Head of caudate nucleus (tissue), 42 donors: ENCODE results near the gene SSUH2.

Experiments used
- DNase-seq, 42 donors: peaks; one replicate each; pipeline versions ENCODE4 v3.0.0 to v3.0.0-alpha.2; 2020 to 2021; ENCODE audit warnings: mixed read lengths in 7 of 42
- intact Hi-C: fragments of 100-400 bp; cut with DNase I; formaldehyde crosslinking; loops from one replicate; pipeline ENCODE4 v1.15.0; 2022

SSUH2 gene

DNA sequence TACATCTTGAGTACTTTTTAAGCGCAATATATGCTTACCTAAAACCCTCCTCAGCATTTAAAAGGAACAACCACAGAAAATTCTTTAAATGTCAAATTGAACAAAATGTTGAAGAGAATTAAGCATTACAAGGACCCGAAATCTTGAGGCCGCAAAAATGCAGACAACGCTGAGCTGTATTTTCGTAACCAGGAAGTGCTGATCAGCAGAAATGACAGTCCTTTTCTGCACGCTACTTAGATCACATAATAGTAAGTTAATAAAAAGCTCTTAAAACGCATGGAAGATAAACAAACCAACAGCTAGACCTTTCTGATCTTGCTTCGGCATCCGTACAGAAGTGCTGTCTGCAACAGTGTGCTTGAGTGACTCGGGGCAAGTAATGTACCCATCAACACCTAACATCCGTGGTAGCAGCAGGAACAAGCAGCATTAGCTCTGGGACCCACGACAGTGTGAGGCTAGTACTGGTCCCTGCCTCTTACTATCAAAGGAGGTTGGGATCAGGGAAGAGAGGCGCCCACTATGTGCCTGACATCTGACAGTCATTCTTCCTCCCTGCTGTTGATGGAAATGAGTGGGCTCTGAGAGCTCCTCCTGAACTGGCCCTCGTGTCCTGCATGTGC is 1.8 kb upstream of the SSUH2 start:
- intact Hi-C loops = no loop called here
- no peak for DNase-seq

- intact Hi-C loops = no loop called here
- DNase-seq = no peak
Measured at GRCh38 chr3:8645712-8646111, 1.1 kb upstream of the SSUH2 start.

DNA sequence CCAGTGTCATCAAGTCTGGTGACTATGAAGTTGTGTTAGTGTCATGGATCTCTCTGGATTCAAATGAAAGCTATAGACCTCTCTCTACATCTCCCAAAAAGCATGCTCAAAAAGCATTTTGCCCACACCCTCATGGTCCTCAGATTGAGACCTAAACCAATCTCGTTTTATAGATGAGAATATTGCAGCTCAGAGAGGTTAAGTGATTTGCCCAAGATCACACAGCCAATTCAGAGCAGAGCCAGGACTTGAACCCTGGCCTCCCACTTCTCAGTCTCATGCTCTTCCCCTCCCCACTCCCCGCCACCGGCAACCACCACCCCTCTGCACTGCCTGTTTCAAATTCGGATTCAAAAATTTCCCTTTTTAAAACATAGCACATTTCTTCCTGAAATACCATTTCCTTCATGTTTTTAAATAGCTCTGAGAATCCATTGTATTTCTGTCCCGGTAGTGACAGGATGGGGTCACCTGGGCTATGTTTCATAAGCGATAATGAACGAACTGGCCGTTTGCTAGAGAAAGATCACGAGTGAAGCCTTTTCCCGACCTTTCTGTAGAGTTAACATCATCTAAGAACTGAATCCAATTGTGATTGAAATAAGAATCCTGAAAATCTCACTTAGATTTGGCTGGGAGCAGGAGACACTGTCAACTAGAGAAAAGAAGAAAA is 769 bp downstream of the SSUH2 start:
- DNase-seq = no peak
- intact Hi-C loops = no loop called here

DNA sequence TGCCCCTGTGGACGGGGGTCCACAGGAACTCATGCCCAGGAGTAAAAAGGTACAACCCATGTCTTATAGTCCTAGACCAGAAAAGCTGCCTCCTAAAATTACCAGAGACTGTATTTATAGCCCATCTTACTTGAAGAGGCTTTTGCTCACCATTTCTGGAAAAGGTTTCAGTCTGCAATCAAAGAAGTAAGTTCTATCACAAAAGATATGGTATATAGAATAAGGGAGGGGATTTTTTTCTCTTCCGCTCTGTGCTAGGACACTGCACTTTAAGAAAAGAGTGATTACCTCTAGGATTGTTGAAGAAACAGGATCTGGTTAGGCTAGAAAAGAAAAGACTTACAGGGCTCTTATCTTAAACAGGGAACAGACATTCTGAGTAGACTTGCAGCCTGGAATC is 2.6 kb downstream of the SSUH2 start:
- DNase-seq = no peak
- intact Hi-C loops = no loop called here

DNA sequence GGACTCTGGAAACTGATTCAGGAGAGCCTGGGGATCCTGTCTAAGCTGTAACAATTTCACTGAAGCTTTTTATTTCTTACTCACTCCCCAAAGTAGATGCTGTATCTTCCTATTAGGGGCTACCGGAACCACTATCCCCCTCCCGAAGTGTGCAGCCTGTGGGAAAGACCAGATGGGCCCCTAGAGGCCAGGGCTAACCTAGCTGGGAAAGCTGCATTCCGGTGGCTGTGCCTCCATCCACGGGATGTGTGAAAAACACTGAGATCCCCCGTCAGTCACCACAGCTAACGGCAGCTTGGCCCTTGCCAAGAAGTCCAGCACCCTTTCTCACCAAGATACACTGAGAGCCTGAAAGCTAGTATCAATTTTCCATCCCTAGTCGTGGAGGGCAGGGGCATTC is 3.1 kb downstream of the SSUH2 start:
- DNase-seq = no peak
- intact Hi-C loops = no loop called here

DNA sequence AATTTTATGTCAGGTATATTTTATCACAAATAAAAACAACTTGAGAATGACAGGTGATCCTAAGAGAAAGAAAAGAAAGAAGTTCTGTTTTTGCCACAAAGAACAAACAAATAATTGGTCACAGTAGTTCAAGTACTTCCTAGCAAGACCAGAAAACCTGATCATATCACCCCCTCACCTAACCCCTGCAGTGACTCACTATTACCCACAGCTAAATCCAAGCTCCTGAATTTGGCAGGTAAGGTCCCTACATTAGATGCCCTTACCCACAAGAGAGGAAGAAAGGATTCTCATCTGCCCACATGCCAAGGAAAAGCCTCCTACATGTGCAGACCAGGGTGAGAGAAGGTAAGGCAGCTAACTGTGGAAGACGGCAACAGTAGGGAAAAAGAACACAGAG is 4.4 kb downstream of the SSUH2 start:
- no peak for DNase-seq
- intact Hi-C loops = no loop called here

GRCh38 chr3:8639659-8640000 is 5.0 kb downstream of the SSUH2 start:
- intact Hi-C loops = no loop called here
- no peak for DNase-seq

GRCh38 chr3:8638994-8639658 is 5.5 kb downstream of the SSUH2 start:
- intact Hi-C loops = no loop called here
- DNase-seq = no peak

DNA sequence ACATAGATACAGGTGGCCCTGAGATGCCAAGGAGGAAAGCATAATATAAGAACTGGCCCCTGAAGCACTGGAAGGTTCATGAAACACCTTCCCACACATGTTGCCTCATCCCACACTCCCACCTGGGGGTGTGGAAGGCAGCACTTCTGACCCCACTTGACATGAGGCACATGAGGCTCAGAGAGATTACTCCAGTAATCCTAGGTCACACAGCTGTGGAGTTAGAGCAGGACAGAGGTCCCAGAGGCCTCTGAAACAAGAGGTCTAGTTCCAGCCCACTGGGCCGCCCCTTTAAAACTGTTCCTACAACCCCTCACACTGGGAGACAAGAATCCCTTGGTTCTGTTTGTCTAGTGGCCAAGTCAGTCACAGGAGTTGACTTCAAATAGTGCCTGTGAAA is 7.2 kb downstream of the SSUH2 start:
- intact Hi-C loops = no loop called here
- peak in 1 of 42 donors; percentile 3 for DNase-seq

GRCh38 chr3:8635631-8636030 is 9.0 kb downstream of the SSUH2 start:
- intact Hi-C loops = no loop called here
- peak in 1 of 42 donors; percentile 18 for DNase-seq

- DNase-seq = no peak
- intact Hi-C loops = no loop called here
Measured at GRCh38 chr3:8635125-8635524, 9.5 kb downstream of the SSUH2 start.

GRCh38 chr3:8632402-8633237 is 12.0 kb downstream of the SSUH2 start:
- intact Hi-C loops = no loop called here
- peak in 25 of 42 donors; percentile 16 to 78 (median 38) for DNase-seq

GRCh38 chr3:8631661-8632060 is 12.9 kb downstream of the SSUH2 start:
- DNase-seq = peak in 2 of 42 donors; percentile 4 to 5
- intact Hi-C loops = no loop called here

DNA sequence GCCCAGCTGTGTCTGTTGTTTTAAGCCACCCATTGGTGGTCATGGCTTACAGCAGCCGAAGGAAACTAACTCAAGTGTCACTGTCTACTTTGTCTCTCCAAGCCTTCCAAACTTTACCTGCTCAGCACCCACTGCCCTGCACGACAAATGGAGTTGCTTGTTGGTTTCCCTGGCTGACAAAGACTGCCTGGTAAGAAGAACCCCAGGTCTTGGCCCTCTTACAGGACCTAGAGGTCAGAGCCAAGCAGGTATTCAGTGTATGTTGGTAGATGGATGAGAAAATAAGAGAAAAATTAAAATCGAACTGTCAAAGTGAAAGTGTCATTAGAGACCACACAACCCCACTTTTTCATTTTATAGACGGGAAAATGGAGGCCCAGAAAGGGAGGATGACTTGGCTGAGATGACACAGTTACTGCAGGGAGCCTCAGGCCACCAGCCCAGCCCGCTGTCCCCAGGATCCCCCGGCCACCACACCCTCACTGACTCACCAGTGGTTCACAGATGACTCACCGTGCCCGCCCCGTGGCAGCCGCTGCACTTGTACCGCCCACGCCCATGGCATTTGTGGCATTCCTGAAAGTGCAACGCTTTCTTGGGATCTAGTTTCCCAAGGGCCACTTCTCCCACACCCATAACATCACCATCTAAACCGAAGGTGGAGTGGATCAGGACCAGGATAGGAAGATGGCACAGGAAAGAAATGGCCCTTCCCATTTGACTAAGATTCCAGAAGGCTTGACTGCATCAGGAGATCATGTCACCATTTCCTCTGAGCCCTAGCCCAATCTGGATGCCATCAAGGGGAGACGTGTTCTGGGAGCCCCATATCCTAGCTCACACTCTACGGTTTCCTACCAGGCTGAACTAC is 15.2 kb downstream of the SSUH2 start:
- DNase-seq = peak in 41 of 42 donors; percentile 25 to 90 (median 67)
- intact Hi-C loops = no loop called here

GRCh38 chr3:8627949-8628348 is 16.6 kb downstream of the SSUH2 start:
- intact Hi-C loops = no loop called here
- DNase-seq = peak in 1 of 42 donors; percentile 7

DNA sequence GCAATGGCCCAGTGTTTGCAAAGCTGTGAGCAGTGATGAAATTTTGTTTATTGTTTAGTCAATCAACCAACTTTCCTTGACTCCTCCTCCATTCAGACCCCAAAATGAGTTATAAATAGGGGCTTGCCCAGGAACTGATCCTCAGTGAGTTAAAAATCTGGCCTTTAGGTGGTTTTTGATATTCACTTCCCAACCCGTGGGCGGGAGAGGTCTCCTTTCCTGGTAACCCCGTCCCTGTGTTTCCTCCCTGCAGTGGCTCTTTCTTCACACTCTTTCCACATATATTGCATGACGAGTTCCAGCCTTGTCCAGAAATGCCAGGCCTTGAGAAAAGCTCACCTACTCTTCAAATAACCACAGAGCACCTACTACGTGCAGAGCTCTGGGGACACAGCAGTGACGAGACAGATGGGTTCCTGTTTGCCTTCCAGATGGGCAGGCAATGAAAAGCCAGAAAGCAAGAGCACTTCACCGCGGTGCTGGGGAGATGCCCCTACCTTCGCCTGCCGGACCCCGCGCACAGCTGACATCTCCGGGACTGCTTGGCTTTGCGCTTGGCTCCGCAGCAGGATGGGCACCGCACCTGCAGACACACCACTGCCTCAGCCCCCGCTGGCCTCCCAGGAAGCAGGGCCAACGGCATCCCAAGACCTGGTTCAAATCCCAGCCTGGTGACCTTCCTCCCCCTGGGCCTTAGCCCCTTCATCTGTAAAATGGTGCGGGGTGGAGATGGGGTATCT is 17.2 kb downstream of the SSUH2 start:
- peak in 1 of 42 donors; percentile 20 for DNase-seq
- intact Hi-C loops = no loop called here

DNA sequence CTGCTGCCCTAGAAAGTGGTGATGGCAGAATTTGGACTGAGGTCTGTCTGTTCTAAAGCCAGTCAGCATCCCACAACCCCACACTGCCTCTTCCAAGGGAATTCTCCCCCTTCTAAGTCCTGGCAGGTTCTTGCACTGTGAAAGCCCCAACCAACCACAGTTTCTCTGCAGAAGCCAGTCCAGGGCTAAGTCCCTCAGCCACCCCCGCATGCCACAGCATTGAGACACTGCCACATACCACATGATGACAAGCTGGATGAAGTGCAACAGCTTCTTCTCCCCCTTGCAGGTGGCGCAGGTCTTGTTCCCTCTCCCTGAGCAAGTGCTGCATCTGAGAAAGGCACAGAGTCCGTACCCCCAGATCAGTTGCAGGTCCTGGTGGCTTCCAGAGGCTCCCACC is 18.6 kb downstream of the SSUH2 start:
- DNase-seq = peak in 1 of 42 donors; percentile 14
- intact Hi-C loops = no loop called here

DNA sequence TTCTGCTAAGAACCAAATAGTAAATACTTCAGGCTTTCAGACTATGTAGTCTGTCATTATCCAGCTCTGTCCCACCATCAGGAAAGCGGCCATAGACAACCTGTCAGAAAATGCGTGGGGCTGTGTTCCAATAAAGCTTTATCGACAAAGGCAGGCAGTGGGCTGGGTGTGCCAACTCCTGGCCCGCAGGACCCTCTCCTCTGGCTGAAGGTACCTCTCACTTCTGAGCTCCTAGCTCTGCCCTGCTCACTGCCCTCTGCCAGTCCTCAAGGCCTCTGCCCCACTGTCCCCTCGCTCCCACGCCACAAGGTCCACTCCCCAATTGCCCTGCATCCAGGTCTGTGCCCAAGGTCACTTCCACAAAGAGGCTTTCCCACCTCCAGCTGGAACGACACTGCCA is 20.0 kb downstream of the SSUH2 start:
- intact Hi-C loops = no loop called here
- no peak for DNase-seq
